GM23338 (cell line): ENCODE results near the gene EIF3A. TPM values are rescaled to one million over a fixed set of nuclear protein-coding genes. Genes with fewer than 3 reads are reported as not detected.
A peak's percentile ranks its signal among the peaks of the same experiment; 100 is the strongest.

Experiments
- ATAC-seq: fragments of 200-7000 bp; cut with Tn5 transposase; 3 replicates; pipeline ENCODE4 v1.9.1; 2020
- DNase-seq: peaks from one replicate; pipeline ENCODE4 v3.0.0-alpha.2; 2015; ENCODE audit warnings: low spot score
- H2AFZ ChIP-seq: fragments of 200-600 bp; sonication (generic); 2 replicates; pipeline ENCODE4 v1.8.0; 2016; ENCODE audit warnings: antibody characterized with exemption, mild to moderate bottlenecking, moderate library complexity
- H3F3A ChIP-seq: fragments of 200-600 bp; sonication (generic); replicated peaks from 2 replicates; pipeline ENCODE4 v1.8.0; 2017; ENCODE audit warnings: antibody characterized with exemption, mixed run types, low read depth
- H3K27ac ChIP-seq: fragments of 200-600 bp; sonication (generic); 2 replicates; pipeline ENCODE4 v1.6.1; 2016; ENCODE audit warnings: low read depth
- H3K27me3 ChIP-seq: fragments of 200-600 bp; sonication (generic); 2 replicates; pipeline ENCODE4 v1.8.0; 2016; ENCODE audit warnings: mild to moderate bottlenecking, mixed run types, moderate library complexity; ENCODE audit not compliant: insufficient read depth
- H3K36me3 ChIP-seq: fragments of 200-600 bp; sonication (generic); 2 replicates; pipeline ENCODE4 v1.8.0; 2016; ENCODE audit warnings: mild to moderate bottlenecking; ENCODE audit not compliant: insufficient read depth
- H3K4me1 ChIP-seq: fragments of 200-600 bp; sonication (generic); 2 replicates; pipeline ENCODE4 v1.8.0; 2016; ENCODE audit warnings: mild to moderate bottlenecking, moderate library complexity; ENCODE audit not compliant: insufficient read depth
- H3K4me2 ChIP-seq: fragments of 200-600 bp; sonication (generic); 2 replicates; pipeline ENCODE4 v1.7.1; 2017; ENCODE audit warnings: mixed run types
- H3K4me3 ChIP-seq: fragments of 200-600 bp; sonication (generic); 2 replicates; pipeline ENCODE4 v1.6.1; 2016; ENCODE audit warnings: mixed run types
- H3K79me2 ChIP-seq: fragments of 200-600 bp; sonication (generic); replicated peaks from 2 replicates; pipeline ENCODE4 v1.8.0; 2017; ENCODE audit warnings: mild to moderate bottlenecking; ENCODE audit not compliant: insufficient read depth
- H3K9me2 ChIP-seq: fragments of 200-600 bp; sonication (generic); 2 replicates; pipeline ENCODE4 v1.8.0; 2017; ENCODE audit not compliant: insufficient read depth
- H4K20me1 ChIP-seq: fragments of 200-600 bp; sonication (generic); replicated peaks from 2 replicates; pipeline ENCODE4 v1.8.0; 2017; ENCODE audit warnings: mild to moderate bottlenecking; ENCODE audit not compliant: insufficient read depth
- H3K27ac Mint-ChIP-seq: 2 replicates; pipeline ENCODE4 v1.8.0; 2020; ENCODE audit warnings: inconsistent platforms, mild to moderate bottlenecking, moderate library complexity, mixed read lengths
- H3K27me3 Mint-ChIP-seq: 3 replicates; pipeline ENCODE4 v1.8.0; 2022; ENCODE audit warnings: low read depth, mild to moderate bottlenecking, moderate library complexity, mixed read lengths, inconsistent platforms; ENCODE audit not compliant: insufficient read depth, poor library complexity
- H3K36me3 Mint-ChIP-seq: 3 replicates; pipeline ENCODE4 v1.8.0; 2021; ENCODE audit warnings: low read depth, mild to moderate bottlenecking, inconsistent platforms, moderate library complexity, mixed read lengths
- H3K4me1 Mint-ChIP-seq: 3 replicates; pipeline ENCODE4 v1.8.0; 2020; ENCODE audit warnings: mild to moderate bottlenecking, inconsistent platforms, mixed read lengths
- H3K4me3 Mint-ChIP-seq: 3 replicates; pipeline ENCODE4 v1.8.0; 2021; ENCODE audit warnings: moderate library complexity, mild to moderate bottlenecking, inconsistent platforms, mixed read lengths
- H3K9me3 Mint-ChIP-seq: 3 replicates; pipeline ENCODE4 v1.8.0; 2020; ENCODE audit warnings: moderate library complexity, mild to moderate bottlenecking, inconsistent platforms, mixed read lengths
- CREB1 ChIP-seq: fragments of 250-450 bp; sonication (Bioruptor Pico); IDR thresholded peaks from 2 replicates; pipeline ENCODE4 v1.5.0; 2020; ENCODE audit warnings: low read depth, mild to moderate bottlenecking, moderate library complexity
- EZH2phosphoT487 ChIP-seq: fragments of 200-600 bp; sonication (generic); IDR thresholded peaks from one replicate; pipeline ENCODE4 v1.8.1; 2018; ENCODE audit warnings: antibody characterized with exemption; ENCODE audit not compliant: unreplicated experiment
- JUNB ChIP-seq: IDR thresholded peaks from one replicate; pipeline ENCODE4 v1.6.1; 2016; ENCODE audit warnings: antibody characterized with exemption; ENCODE audit not compliant: unreplicated experiment
- POLR2AphosphoS5 ChIP-seq: IDR thresholded peaks from 2 replicates; pipeline ENCODE4 v1.6.1; 2016; ENCODE audit warnings: antibody characterized with exemption, low read depth
- ZNF114 ChIP-seq: fragments of 250-450 bp; sonication (Bioruptor Pico); IDR thresholded peaks from 2 replicates; pipeline ENCODE4 v1.5.0; 2020; ENCODE audit warnings: mild to moderate bottlenecking, moderate library complexity
- polyA plus RNA-seq: library from polyadenylated mRNA; unstranded; fragments of >200 nt; fragmentation: Nextera tagmentation; extraction: Ambion mirVana; gene quantifications from 2 replicates; pipeline ENCODE4 v1.2.1, GENCODE V29; 2016
- total RNA-seq: library from RNA; depleted of rRNA; stranded (reverse); fragments of >200 nt; shearing (Covaris generic); gene quantifications from 2 replicates; pipeline ENCODE4 v1.2.3, GENCODE V29; 2014
- TF ChIP-seq, protein P1 (sequence below): fragments of 250-450 bp; sonication (Bioruptor Pico); IDR thresholded peaks from 2 replicates; pipeline ENCODE4 v1.5.0; 2020; ENCODE audit warnings: mild to moderate bottlenecking, moderate library complexity
- TF ChIP-seq, protein P2 (sequence below): IDR thresholded peaks from one replicate; pipeline ENCODE4 v1.6.1; 2018; ENCODE audit warnings: antibody characterized with exemption; ENCODE audit not compliant: unreplicated experiment
- TF ChIP-seq, protein P3 (sequence below): IDR thresholded peaks from 2 replicates; pipeline ENCODE4 v1.6.1; 2016; ENCODE audit warnings: antibody characterized with exemption

EIF3A gene
- total and polyA plus RNA-seq, 2 experiments from 2014 or later: 152 to 170 TPM

DNA sequence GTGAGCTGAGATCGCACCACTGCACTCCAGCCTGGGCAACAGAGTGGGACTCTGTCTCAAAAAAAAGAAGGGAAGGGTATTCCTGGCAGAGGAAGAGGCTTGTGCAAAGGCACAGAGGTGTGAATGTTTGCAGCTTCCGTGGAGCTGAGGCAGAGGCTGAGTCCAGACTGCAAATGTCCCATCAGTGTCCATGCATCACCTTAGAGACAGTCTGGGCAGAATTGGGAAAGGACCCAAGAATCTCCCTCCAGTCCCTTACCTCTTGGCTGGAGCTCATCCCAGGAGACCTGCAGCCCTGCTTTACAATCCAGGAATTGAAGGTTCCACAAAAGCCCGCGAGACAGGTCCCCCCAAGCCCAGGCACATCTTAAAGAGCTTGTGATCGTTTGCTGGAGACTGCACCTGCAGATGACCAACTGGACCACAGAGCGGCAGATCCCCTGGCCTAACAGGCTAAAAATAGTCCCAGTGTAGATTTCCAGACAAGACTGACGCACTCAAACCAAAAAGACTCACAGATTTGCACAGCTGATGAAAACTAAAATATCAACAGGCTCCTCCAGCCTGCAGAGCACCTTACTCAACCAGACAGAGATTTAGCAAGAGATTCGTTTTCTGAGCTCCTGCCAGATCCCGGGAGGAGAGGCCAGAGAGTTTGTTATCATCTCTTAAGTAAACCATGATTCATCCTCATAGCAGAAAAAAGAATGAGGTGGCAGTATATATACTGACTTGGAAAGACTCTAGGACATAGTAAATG is 74.0 kb downstream of the EIF3A start:
- H3K27ac ChIP-seq: no peak overlapping the region
- no peak for ATAC-seq
- no peaks in the 10 kb centered on the region for H3K27me3 ChIP-seq
- Mint-ChIP-seq H3K9me3 (no peaks in the 10 kb centered on the region), H3K27ac (no peak overlapping the region), H3K27me3 (peaks cover 2% of the 10 kb centered on the region), H3K4me1 (no peaks in the 10 kb centered on the region), H3K36me3 (no peaks in the 10 kb centered on the region), H3K4me3 (no peak overlapping the region)
- H4K20me1 ChIP-seq: no peaks in the 10 kb centered on the region
- TF ChIP-seq POLR2AphosphoS5 (no peak), JUNB (no peak), CREB1 (no peak), EZH2phosphoT487 (no peak), ZNF114 (CRISPR knock-in tag) (no peak)
- TF ChIP-seq, protein P1, sequence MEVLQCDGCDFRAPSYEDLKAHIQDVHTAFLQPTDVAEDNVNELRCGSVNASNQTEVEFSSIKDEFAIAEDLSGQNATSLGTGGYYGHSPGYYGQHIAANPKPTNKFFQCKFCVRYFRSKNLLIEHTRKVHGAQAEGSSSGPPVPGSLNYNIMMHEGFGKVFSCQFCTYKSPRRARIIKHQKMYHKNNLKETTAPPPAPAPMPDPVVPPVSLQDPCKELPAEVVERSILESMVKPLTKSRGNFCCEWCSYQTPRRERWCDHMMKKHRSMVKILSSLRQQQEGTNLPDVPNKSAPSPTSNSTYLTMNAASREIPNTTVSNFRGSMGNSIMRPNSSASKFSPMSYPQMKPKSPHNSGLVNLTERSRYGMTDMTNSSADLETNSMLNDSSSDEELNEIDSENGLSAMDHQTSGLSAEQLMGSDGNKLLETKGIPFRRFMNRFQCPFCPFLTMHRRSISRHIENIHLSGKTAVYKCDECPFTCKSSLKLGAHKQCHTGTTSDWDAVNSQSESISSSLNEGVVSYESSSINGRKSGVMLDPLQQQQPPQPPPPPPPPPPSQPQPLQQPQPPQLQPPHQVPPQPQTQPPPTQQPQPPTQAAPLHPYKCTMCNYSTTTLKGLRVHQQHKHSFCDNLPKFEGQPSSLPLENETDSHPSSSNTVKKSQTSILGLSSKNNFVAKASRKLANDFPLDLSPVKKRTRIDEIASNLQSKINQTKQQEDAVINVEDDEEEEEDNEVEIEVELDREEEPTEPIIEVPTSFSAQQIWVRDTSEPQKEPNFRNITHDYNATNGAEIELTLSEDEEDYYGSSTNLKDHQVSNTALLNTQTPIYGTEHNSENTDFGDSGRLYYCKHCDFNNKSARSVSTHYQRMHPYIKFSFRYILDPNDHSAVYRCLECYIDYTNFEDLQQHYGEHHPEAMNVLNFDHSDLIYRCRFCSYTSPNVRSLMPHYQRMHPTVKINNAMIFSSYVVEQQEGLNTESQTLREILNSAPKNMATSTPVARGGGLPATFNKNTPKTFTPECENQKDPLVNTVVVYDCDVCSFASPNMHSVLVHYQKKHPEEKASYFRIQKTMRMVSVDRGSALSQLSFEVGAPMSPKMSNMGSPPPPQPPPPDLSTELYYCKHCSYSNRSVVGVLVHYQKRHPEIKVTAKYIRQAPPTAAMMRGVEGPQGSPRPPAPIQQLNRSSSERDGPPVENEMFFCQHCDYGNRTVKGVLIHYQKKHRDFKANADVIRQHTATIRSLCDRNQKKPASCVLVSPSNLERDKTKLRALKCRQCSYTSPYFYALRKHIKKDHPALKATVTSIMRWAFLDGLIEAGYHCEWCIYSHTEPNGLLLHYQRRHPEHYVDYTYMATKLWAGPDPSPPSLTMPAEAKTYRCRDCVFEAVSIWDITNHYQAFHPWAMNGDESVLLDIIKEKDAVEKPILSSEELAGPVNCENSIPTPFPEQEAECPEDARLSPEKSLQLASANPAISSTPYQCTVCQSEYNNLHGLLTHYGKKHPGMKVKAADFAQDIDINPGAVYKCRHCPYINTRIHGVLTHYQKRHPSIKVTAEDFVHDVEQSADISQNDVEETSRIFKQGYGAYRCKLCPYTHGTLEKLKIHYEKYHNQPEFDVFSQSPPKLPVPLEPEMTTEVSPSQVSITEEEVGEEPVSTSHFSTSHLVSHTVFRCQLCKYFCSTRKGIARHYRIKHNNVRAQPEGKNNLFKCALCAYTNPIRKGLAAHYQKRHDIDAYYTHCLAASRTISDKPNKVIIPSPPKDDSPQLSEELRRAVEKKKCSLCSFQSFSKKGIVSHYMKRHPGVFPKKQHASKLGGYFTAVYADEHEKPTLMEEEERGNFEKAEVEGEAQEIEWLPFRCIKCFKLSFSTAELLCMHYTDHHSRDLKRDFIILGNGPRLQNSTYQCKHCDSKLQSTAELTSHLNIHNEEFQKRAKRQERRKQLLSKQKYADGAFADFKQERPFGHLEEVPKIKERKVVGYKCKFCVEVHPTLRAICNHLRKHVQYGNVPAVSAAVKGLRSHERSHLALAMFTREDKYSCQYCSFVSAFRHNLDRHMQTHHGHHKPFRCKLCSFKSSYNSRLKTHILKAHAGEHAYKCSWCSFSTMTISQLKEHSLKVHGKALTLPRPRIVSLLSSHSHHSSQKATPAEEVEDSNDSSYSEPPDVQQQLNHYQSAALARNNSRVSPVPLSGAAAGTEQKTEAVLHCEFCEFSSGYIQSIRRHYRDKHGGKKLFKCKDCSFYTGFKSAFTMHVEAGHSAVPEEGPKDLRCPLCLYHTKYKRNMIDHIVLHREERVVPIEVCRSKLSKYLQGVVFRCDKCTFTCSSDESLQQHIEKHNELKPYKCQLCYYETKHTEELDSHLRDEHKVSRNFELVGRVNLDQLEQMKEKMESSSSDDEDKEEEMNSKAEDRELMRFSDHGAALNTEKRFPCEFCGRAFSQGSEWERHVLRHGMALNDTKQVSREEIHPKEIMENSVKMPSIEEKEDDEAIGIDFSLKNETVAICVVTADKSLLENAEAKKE (CRISPR knock-in tag): no peak
- TF ChIP-seq, protein P2, sequence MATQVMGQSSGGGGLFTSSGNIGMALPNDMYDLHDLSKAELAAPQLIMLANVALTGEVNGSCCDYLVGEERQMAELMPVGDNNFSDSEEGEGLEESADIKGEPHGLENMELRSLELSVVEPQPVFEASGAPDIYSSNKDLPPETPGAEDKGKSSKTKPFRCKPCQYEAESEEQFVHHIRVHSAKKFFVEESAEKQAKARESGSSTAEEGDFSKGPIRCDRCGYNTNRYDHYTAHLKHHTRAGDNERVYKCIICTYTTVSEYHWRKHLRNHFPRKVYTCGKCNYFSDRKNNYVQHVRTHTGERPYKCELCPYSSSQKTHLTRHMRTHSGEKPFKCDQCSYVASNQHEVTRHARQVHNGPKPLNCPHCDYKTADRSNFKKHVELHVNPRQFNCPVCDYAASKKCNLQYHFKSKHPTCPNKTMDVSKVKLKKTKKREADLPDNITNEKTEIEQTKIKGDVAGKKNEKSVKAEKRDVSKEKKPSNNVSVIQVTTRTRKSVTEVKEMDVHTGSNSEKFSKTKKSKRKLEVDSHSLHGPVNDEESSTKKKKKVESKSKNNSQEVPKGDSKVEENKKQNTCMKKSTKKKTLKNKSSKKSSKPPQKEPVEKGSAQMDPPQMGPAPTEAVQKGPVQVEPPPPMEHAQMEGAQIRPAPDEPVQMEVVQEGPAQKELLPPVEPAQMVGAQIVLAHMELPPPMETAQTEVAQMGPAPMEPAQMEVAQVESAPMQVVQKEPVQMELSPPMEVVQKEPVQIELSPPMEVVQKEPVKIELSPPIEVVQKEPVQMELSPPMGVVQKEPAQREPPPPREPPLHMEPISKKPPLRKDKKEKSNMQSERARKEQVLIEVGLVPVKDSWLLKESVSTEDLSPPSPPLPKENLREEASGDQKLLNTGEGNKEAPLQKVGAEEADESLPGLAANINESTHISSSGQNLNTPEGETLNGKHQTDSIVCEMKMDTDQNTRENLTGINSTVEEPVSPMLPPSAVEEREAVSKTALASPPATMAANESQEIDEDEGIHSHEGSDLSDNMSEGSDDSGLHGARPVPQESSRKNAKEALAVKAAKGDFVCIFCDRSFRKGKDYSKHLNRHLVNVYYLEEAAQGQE: no peak
- TF ChIP-seq, protein P3, sequence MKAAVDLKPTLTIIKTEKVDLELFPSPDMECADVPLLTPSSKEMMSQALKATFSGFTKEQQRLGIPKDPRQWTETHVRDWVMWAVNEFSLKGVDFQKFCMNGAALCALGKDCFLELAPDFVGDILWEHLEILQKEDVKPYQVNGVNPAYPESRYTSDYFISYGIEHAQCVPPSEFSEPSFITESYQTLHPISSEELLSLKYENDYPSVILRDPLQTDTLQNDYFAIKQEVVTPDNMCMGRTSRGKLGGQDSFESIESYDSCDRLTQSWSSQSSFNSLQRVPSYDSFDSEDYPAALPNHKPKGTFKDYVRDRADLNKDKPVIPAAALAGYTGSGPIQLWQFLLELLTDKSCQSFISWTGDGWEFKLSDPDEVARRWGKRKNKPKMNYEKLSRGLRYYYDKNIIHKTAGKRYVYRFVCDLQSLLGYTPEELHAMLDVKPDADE: no peak
- no peaks in the 10 kb centered on the region for H3K4me1 ChIP-seq
- H3F3A ChIP-seq: no peaks in the 10 kb centered on the region
- H3K79me2 ChIP-seq: no peaks in the 10 kb centered on the region
- DNase-seq: no peak
- H3K4me3 ChIP-seq: no peak overlapping the region
- H3K36me3 ChIP-seq: no peaks in the 10 kb centered on the region
- H2AFZ ChIP-seq: peak overlapping the region; percentile 43; the same call in 1 of the 2 replicates
- H3K9me2 ChIP-seq: no peaks in the 10 kb centered on the region; the same call in 1 of the 2 replicates
- H3K4me2 ChIP-seq: no peak overlapping the region
